ENCODE results near the gene SEPTIN12.
"Not testable (repeated sequence)": the region's sequence is repeated elsewhere in the genome, so short reads cannot be mapped to it uniquely, and the experiment has no call there.

Gene SEPTIN12

GRCh38 chr16:4760221-4760910 lies 27.8 kb downstream of the SEPTIN12 start:
- DNase-seq (ENCODE audit: low read depth in 2 of 3, low spot score in 2 of 3), result no peak

- no peak for DNase-seq (ENCODE audit: low read depth in 2 of 3, low spot score in 2 of 3)
These were observed 32.5 kb downstream of the SEPTIN12 start for GRCh38 chr16:4755687-4756086.

- no peak for DNase-seq (ENCODE audit: low read depth in 2 of 3, low spot score in 2 of 3)
These were observed 33.3 kb downstream of the SEPTIN12 start for GRCh38 chr16:4754865-4755264.

- no peak for DNase-seq (ENCODE audit: low read depth in 2 of 3, low spot score in 2 of 3)
These were observed 34.9 kb downstream of the SEPTIN12 start for GRCh38 chr16:4753227-4753626.

GRCh38 chr16:4752351-4753100 lies 35.6 kb downstream of the SEPTIN12 start:
- no peak for DNase-seq (ENCODE audit: low read depth in 2 of 3, low spot score in 2 of 3)

GRCh38 chr16:4750896-4751295 lies 37.2 kb downstream of the SEPTIN12 start:
- DNase-seq (ENCODE audit: low read depth in 2 of 3, low spot score in 2 of 3), result no peak

- no peak for DNase-seq (ENCODE audit: low read depth in 2 of 3, low spot score in 2 of 3)
These were observed 38.4 kb downstream of the SEPTIN12 start for GRCh38 chr16:4749700-4750257.

- DNase-seq (ENCODE audit: low read depth in 2 of 3, low spot score in 2 of 3), result no peak
These were observed 39.3 kb downstream of the SEPTIN12 start for GRCh38 chr16:4748682-4749411.

GRCh38 chr16:4747906-4748681 lies 40.1 kb downstream of the SEPTIN12 start:
- no peak for DNase-seq (ENCODE audit: low read depth in 2 of 3, low spot score in 2 of 3)

- no peak for DNase-seq (ENCODE audit: low read depth in 2 of 3, low spot score in 2 of 3)
These were observed 41.1 kb downstream of the SEPTIN12 start for GRCh38 chr16:4746991-4747574.

- DNase-seq (ENCODE audit: low read depth in 2 of 3, low spot score in 2 of 3), result no peak
These were observed 41.9 kb downstream of the SEPTIN12 start for GRCh38 chr16:4746215-4746614.

- no peak for DNase-seq (ENCODE audit: low read depth in 2 of 3, low spot score in 2 of 3)
These were observed 42.9 kb downstream of the SEPTIN12 start for GRCh38 chr16:4745274-4745569.

- DNase-seq (ENCODE audit: low read depth in 2 of 3, low spot score in 2 of 3), result no peak
These were observed 43.4 kb downstream of the SEPTIN12 start for GRCh38 chr16:4744555-4745273.

- DNase-seq (ENCODE audit: low read depth in 2 of 3, low spot score in 2 of 3), result no peak
These were observed 44.8 kb downstream of the SEPTIN12 start for GRCh38 chr16:4743226-4743878.

GRCh38 chr16:4738370-4738769 lies 49.8 kb downstream of the SEPTIN12 start:
- DNase-seq (ENCODE audit: low read depth in 2 of 3, low spot score in 2 of 3), result not testable (repeated sequence)

- no peak for DNase-seq (ENCODE audit: low read depth in 2 of 3, low spot score in 2 of 3)
These were observed 50.6 kb downstream of the SEPTIN12 start for GRCh38 chr16:4737545-4737944.

- no peak for DNase-seq (ENCODE audit: low read depth in 2 of 3, low spot score in 2 of 3)
These were observed 51.6 kb downstream of the SEPTIN12 start for GRCh38 chr16:4736546-4736945.

GRCh38 chr16:4734730-4735535 lies 53.2 kb downstream of the SEPTIN12 start:
- DNase-seq (ENCODE audit: low read depth in 2 of 3, low spot score in 2 of 3), result peak; percentile 79 to 89 (median 80)

All from activated CD8-positive, alpha-beta memory T cell treated with anti-CD3 and anti-CD28 coated beads for 48 hours (primary cell).